Measurements from ENCODE around the gene RIPOR3.

DNA sequence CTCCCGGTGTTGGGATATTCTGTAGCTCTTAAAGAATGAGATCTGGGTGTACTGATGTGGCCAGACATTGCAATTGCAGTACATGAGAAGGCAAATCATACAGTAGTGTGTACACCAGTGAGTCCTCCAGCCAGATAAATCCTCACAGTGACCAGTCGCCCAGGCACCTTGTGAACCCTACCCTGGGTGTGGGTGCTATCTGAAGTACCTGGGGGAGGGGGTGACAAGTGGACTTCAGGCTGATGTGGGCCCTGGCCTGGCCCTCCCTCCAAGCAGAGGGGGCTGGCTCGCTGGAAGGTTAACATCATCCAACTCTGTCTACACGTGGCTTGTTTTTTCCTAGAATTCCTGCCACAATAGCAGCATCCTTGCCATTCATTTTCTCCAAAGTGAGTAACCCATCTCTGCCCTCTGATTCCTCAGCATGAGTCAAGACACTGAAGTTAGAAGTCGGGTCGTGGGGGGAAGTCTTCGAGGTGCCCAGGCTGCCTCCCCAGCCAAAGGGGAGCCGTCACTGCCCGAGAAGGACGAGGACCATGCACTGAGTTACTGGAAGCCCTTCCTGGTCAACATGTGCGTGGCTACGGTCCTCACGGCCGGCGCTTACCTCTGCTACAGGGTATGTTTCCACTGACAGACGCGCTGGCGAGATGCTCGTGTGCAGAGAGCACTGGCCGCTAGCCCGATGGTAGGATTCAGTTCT lies 110.3 kb downstream of the RIPOR3 start:
- TF ChIP-seq L3MBTL2 (conservative IDR thresholded peaks at IDR 0.05), result no peak
- no peak for TF ChIP-seq NFRKB (IDR thresholded peaks at IDR 0.05)
- no peak for TF ChIP-seq SP1 (IDR thresholded peaks at IDR 0.05)
- no peak for TF ChIP-seq CTBP1 (IDR thresholded peaks at IDR 0.05; ENCODE audit: borderline replicate concordance)
- no peak for TF ChIP-seq HDGF (IDR thresholded peaks at IDR 0.05; ENCODE audit: borderline replicate concordance)
- no peak for TF ChIP-seq BHLHE40 (IDR thresholded peaks at IDR 0.05; ENCODE audit: borderline replicate concordance)
- no peak for TF ChIP-seq ZNF384 (IDR thresholded peaks at IDR 0.05)
- TF ChIP-seq FOXM1 (IDR thresholded peaks at IDR 0.05; ENCODE audit: borderline replicate concordance), result no peak
- no peak for TF ChIP-seq SUZ12 (IDR thresholded peaks at IDR 0.05)
- no peak for TF ChIP-seq ELF4 (IDR thresholded peaks at IDR 0.05)

Data from HEK293T (cell line).